GM06990 (cell line): ENCODE results near the gene PLXNB3.
"Not testable (repeated sequence)": the region's sequence is repeated elsewhere in the genome, so short reads cannot be mapped to it uniquely, and the experiment has no call there.

Experiments used
- DNase-seq: peaks from one replicate; pipeline ENCODE4 v3.0.0-alpha.2; 2011; ENCODE audit not compliant: insufficient read length; ENCODE audit errors: extremely low read depth
- H3K27me3 ChIP-seq: replicated peaks from 2 replicates; pipeline ENCODE4 v1.6.0; 2011; ENCODE audit warnings: low read length; ENCODE audit not compliant: control insufficient read depth, insufficient read depth
- H3K36me3 ChIP-seq: 2 replicates; pipeline ENCODE4 v1.5.1; 2011; ENCODE audit warnings: low read length; ENCODE audit not compliant: control insufficient read depth, insufficient read depth
- H3K4me3 ChIP-seq: replicated peaks from 2 replicates; pipeline ENCODE4 v1.5.1; 2011; ENCODE audit warnings: low read depth, mild to moderate bottlenecking, control low read depth, low read length
- CTCF ChIP-seq: IDR thresholded peaks from 2 replicates; pipeline ENCODE4 v1.5.1; 2011; ENCODE audit warnings: low read length, control low read depth, mild to moderate bottlenecking, inconsistent platforms; ENCODE audit not compliant: insufficient read depth, poor library complexity, severe bottlenecking

Gene PLXNB3

GRCh38 chrX:153746359-153746758, 17.7 kb upstream of the PLXNB3 start:
- DNase-seq: no peak
- TF ChIP-seq CTCF: no peak
- Histone ChIP-seq H3K27me3 (no peaks in the 10 kb centered on the region), H3K36me3 (no peaks in the 10 kb centered on the region), H3K4me3 (no peak overlapping the region)

GRCh38 chrX:153746991-153747390, 17.1 kb upstream of the PLXNB3 start:
- not testable (repeated sequence) for H3K36me3 ChIP-seq, DNase-seq, H3K27me3 ChIP-seq, H3K4me3 ChIP-seq

- DNase-seq, H3K4me3 ChIP-seq, H3K27me3 ChIP-seq, H3K36me3 ChIP-seq: not testable (repeated sequence)
Observed at GRCh38 chrX:153749017-153749416, 15.0 kb upstream of the PLXNB3 start.

GRCh38 chrX:153750127-153750774, 13.8 kb upstream of the PLXNB3 start:
- no peak for DNase-seq
- TF ChIP-seq CTCF: no peak
- H3K36me3 ChIP-seq: no peaks in the 10 kb centered on the region
- no peak overlapping the region for H3K4me3 ChIP-seq
- H3K27me3 ChIP-seq: no peaks in the 10 kb centered on the region

- Histone ChIP-seq H3K27me3 (no peaks in the 10 kb centered on the region), H3K4me3 (no peak overlapping the region), H3K36me3 (no peaks in the 10 kb centered on the region)
- no peak for DNase-seq
- no peak for TF ChIP-seq CTCF
Observed at GRCh38 chrX:153755136-153755535, 8.9 kb upstream of the PLXNB3 start.

- no peak for DNase-seq
- no peaks in the 10 kb centered on the region for H3K36me3 ChIP-seq
- no peaks in the 10 kb centered on the region for H3K27me3 ChIP-seq
- no peak for TF ChIP-seq CTCF
- no peak overlapping the region for H3K4me3 ChIP-seq
Observed at GRCh38 chrX:153761863-153762262, 2.2 kb upstream of the PLXNB3 start.

- no peak for TF ChIP-seq CTCF
- no peak for DNase-seq
- H3K4me3 ChIP-seq: no peak overlapping the region
- no peaks in the 10 kb centered on the region for H3K27me3 ChIP-seq
- no peaks in the 10 kb centered on the region for H3K36me3 ChIP-seq
Observed at GRCh38 chrX:153762626-153763173, 1.3 kb upstream of the PLXNB3 start.
